ENCODE measurements around the gene VPS9D1. TPM values are rescaled to one million over a fixed set of nuclear protein-coding genes. Genes with fewer than 3 reads are reported as not detected.

Gene VPS9D1
- polyA plus RNA-seq, 3 donors: 1.2 to 29.7 (median 1.6) TPM

DNA sequence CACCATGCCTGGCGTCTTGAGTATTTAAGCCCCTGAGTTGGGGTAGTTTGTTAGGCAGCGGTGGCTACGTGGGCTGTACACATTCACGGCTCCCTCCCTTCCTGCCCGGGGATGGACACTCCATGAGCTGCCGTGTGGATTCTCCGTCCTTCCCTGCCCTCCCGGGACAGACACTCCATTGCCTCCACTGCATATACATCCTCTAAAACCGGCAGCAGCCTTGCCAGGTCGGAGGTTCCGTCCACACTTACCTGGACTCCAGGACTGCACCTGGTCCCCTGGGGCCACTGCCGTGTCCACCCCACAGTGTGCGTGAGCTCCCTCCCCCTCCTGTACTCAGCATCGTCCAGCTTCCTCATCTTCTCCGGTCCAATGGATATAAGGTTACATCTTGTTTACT lies 15.7 kb downstream of the VPS9D1 start:
- DNase-seq: peak in 1 of 3 donors; percentile 2
- intact Hi-C loops (cut with micrococcal nuclease): no loop called here
- no peaks in the 10 kb centered on the region for H3K9me3 Mint-ChIP-seq
- Histone ChIP-seq H3K4me2 (replicated peaks; ENCODE audit: extremely low read depth, low read length, poor library complexity, severe bottlenecking) (no peak overlapping the region), H3K9ac (ENCODE audit: insufficient read depth, low read length, poor library complexity, severe bottlenecking) (no peak overlapping the region), H3K9me3 (replicated peaks in 1 of 2; ENCODE audit: control insufficient read depth in 1 of 2, insufficient read depth in 1 of 2, low read length in 2 of 2) (no peaks in the 10 kb centered on the region), H3K27me3 (ENCODE audit: control insufficient read depth in 2 of 2, insufficient read depth in 2 of 2, low read length in 2 of 2) (no peaks in the 10 kb centered on the region), H3K36me3 (replicated peaks in 1 of 2; ENCODE audit: control insufficient read depth in 1 of 2, insufficient read depth in 2 of 2, low read length in 2 of 2) (peaks cover 9 to 18% of the 10 kb centered on the region in 2 donors), H3K4me1 (ENCODE audit: control insufficient read depth in 1 of 2, insufficient read depth in 2 of 2, low read length in 2 of 2) (peaks cover 20 to 31% of the 10 kb centered on the region in 2 donors), H3K4me3 (replicated peaks in 1 of 3; ENCODE audit: low read depth in 2 of 3, low read length in 3 of 3) (no peak overlapping the region), H3K27ac (ENCODE audit: low read depth in 1 of 2, low read length in 2 of 2) (no peak overlapping the region), H3K79me2 (ENCODE audit: insufficient read depth, low read length) (peaks cover 4% of the 10 kb centered on the region), H2AFZ (ENCODE audit: insufficient read depth, low read depth, low read length, poor library complexity, severe bottlenecking) (no peak overlapping the region), H4K20me1 (ENCODE audit: insufficient read depth, low read length) (peaks cover 5% of the 10 kb centered on the region)
- 93% methylated on average over 8 of the region's 15 CpGs for WGBS (ENCODE audit: insufficient coverage)
- peaks cover 13 to 14% (median 13%) of the 10 kb centered on the region in 3 donors for H3K27me3 Mint-ChIP-seq (ENCODE audit: low read depth in 3 of 3)
- H3K4me1 Mint-ChIP-seq: peaks cover 15% of the 10 kb centered on the region
- H3K27ac Mint-ChIP-seq: peak overlapping the region in 1 of 7 donors; percentile 46
- H3K4me3 Mint-ChIP-seq: peak overlapping the region in 1 of 2 donors; percentile 26
- TF ChIP-seq, protein P1, sequence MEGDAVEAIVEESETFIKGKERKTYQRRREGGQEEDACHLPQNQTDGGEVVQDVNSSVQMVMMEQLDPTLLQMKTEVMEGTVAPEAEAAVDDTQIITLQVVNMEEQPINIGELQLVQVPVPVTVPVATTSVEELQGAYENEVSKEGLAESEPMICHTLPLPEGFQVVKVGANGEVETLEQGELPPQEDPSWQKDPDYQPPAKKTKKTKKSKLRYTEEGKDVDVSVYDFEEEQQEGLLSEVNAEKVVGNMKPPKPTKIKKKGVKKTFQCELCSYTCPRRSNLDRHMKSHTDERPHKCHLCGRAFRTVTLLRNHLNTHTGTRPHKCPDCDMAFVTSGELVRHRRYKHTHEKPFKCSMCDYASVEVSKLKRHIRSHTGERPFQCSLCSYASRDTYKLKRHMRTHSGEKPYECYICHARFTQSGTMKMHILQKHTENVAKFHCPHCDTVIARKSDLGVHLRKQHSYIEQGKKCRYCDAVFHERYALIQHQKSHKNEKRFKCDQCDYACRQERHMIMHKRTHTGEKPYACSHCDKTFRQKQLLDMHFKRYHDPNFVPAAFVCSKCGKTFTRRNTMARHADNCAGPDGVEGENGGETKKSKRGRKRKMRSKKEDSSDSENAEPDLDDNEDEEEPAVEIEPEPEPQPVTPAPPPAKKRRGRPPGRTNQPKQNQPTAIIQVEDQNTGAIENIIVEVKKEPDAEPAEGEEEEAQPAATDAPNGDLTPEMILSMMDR (IDR thresholded peaks at IDR 0.05): no peak
- peaks cover 4 to 19% of the 10 kb centered on the region in 2 donors for H3K36me3 Mint-ChIP-seq

DNA sequence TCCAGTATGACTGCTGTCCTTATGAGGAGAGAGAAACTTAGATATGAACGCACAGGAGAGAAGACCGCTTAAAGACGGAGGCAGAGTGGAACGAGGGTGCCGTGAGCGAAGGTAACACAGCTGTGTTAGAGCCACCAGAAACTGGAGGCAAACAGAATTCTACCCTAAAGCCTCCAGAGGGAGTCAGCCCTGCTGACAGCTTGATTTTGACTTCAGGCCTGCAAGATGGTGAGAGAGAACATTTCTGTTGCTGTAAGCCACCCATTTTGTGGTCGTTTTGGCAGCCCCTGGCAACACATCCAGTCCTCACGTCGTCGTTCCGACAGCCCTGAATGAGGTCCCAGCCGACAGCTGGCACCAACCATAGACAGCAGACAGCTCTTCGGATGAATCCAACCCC lies 16.4 kb downstream of the VPS9D1 start:
- H3K4me3 Mint-ChIP-seq: no peak overlapping the region
- no peaks in the 10 kb centered on the region for H3K9me3 ChIP-seq (replicated peaks in 1 of 2; ENCODE audit: control insufficient read depth in 1 of 2, insufficient read depth in 1 of 2, low read length in 2 of 2)
- intact Hi-C loops (cut with micrococcal nuclease): loop anchor here in 1 of 2 donors (5.0 kb wide), 1 partner anchor 168 kb away; the partner anchor contains the start of gene TCF25
- no peak for DNase-seq
- H3K79me2 ChIP-seq (ENCODE audit: insufficient read depth, low read length): peaks cover 4% of the 10 kb centered on the region
- peaks cover 6 to 14% of the 10 kb centered on the region in 2 donors for H3K36me3 ChIP-seq (replicated peaks in 1 of 2; ENCODE audit: control insufficient read depth in 1 of 2, insufficient read depth in 2 of 2, low read length in 2 of 2)
- no peak overlapping the region for H3K27ac ChIP-seq (ENCODE audit: low read depth in 1 of 2, low read length in 2 of 2)
- H3K9ac ChIP-seq (ENCODE audit: insufficient read depth, low read length, poor library complexity, severe bottlenecking): no peak overlapping the region
- no peaks in the 10 kb centered on the region for H3K9me3 Mint-ChIP-seq
- H2AFZ ChIP-seq (ENCODE audit: insufficient read depth, low read depth, low read length, poor library complexity, severe bottlenecking): no peak overlapping the region
- no peak overlapping the region for H3K4me2 ChIP-seq (replicated peaks; ENCODE audit: extremely low read depth, low read length, poor library complexity, severe bottlenecking)
- peaks cover under 1 to 16% of the 10 kb centered on the region in 2 donors for H3K36me3 Mint-ChIP-seq
- TF ChIP-seq, protein P1 (IDR thresholded peaks at IDR 0.05): no peak
- H4K20me1 ChIP-seq (ENCODE audit: insufficient read depth, low read length): peaks cover 12% of the 10 kb centered on the region
- H3K4me1 Mint-ChIP-seq: peaks cover 19% of the 10 kb centered on the region
- no peak overlapping the region for H3K27ac Mint-ChIP-seq
- peaks cover 25 to 38% of the 10 kb centered on the region in 2 donors for H3K4me1 ChIP-seq (ENCODE audit: control insufficient read depth in 1 of 2, insufficient read depth in 2 of 2, low read length in 2 of 2)
- H3K27me3 ChIP-seq (ENCODE audit: control insufficient read depth in 2 of 2, insufficient read depth in 2 of 2, low read length in 2 of 2): no peaks in the 10 kb centered on the region
- WGBS (ENCODE audit: insufficient coverage): 95% methylated on average over 13 of the region's 13 CpGs
- peaks cover 11 to 14% (median 13%) of the 10 kb centered on the region in 3 donors for H3K27me3 Mint-ChIP-seq (ENCODE audit: low read depth in 3 of 3)
- H3K4me3 ChIP-seq (replicated peaks in 1 of 3; ENCODE audit: low read depth in 2 of 3, low read length in 3 of 3): no peak overlapping the region

Data from CD14-positive monocyte (primary cell).